ENCODE results near the gene AIFM3.
"Not testable (repeated sequence)": the region's sequence is repeated elsewhere in the genome, so short reads cannot be mapped to it uniquely, and the experiment has no call there.

The AIFM3 gene

GRCh38 chr22:20959578-20960461 is 7.2 kb upstream of the AIFM3 start:
- DNase-seq = no peak

DNA sequence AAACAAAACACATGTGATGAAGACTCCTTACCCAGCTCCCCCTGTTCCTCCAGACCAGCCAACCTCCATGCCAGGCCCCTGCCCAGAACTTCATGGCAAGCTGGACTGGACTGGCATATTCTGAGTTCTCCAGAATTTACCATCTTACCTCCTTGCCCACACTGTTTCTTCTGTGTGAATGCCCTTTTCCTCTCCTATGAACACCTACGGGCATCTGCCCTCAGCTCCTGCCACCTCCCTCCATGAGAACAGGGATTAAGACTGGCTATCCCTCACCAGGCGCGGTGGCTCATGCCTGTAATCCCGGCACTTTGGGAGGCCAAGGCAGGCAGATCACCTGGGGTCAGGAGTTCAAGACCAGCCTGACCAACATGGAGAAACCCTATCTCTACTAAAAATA is 6.4 kb upstream of the AIFM3 start:
- DNase-seq = no peak

- DNase-seq = no peak
Measured at GRCh38 chr22:20962491-20962945, 4.5 kb upstream of the AIFM3 start.

DNA sequence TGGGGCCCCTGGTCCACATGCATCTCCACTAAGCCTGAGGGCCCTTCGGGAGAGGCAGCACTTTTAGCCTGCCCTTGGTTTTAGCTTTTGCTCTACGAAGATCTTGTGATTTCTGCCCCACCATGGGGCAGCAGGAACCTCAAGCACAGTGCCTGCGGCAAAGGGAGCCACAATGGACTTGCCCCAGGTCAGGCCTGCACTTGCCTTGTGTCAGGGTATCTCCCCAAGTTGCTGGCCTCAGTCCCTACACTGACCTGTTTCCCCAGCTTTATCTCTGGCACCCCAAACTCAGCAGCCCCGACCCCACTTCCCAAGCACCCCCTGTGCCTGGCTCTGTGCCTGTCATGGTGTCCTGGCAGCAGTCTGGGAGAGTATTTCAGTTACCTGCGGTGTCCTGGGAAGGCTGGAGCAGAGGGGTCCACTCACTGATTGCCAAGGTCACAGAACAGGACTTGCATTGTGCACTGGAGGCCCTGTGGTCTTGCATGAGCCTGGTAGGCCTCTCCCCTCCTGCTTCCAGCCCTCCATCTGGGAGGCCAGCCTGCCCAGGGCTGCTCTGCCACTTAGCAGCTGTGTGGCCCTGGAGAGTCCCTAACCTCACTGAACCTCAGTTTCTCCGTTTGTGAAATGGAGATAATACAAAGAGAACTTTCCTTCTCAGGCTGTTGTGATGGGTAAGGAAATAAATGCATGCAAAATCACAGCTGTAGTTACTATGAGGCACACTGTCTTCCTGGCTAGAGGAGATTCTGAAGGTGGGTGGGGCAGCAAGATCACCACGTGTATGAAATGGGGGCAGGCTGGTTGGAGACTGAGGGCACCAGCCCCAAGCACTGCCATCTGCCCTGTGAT is 3.6 kb upstream of the AIFM3 start:
- no peak for DNase-seq

DNA sequence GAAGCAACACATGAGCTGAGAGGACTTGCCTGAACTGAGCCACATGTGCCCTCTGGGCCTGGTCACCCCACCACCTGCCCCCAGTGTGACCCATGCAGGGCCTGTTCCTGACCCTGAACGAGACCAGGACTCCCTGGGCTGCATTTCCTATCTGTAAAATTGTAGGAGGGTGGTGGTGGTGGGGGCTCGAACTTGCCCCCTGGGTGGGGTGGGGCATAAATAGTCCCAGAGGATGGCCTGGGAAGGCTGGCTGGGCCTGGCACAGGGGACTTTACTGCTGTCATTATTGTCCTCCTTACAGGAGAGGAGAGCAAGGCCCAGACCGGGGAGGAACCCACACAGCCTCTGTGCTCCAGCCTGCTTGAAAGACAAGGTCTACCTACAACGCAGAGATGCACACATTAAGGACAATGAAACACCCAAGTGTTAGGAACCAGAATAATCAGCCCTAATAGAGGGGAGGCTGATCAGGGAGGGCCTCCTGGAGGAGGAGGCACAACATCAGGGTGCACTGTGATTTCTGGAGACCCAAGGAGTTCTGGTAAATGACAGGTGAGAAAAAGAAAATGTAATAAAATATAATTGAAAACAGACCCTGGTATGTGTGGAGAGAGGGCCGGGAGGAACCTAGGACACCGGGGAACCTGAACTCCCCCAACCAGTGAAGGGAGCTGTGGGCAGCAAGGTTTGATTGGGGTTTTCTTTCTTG is 2.8 kb upstream of the AIFM3 start:
- DNase-seq = no peak

DNA sequence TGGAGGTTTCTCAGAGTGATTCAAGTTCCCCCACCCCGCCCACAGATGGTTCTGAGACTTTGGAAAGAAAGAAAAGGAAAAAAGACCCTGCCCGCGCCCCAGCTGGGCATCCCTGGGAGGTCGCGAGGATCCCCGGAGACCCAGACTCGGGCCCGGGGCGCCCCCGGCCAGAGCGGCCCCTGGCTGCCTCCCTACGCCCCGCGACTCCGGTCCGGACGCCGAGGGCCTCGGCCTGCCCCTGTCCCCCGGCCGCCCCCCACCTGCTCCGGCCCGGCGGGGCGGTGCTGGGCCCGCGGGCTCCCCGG is 2.3 kb upstream of the AIFM3 start:
- DNase-seq = no peak

- no peak for DNase-seq
Measured at GRCh38 chr22:20965104-20965887, 1.8 kb upstream of the AIFM3 start.

- no peak for DNase-seq
Measured at GRCh38 chr22:20965888-20966855, 883 bp upstream of the AIFM3 start.

- DNase-seq = no peak
Measured at GRCh38 chr22:20967697-20968211, 699 bp downstream of the AIFM3 start.

DNA sequence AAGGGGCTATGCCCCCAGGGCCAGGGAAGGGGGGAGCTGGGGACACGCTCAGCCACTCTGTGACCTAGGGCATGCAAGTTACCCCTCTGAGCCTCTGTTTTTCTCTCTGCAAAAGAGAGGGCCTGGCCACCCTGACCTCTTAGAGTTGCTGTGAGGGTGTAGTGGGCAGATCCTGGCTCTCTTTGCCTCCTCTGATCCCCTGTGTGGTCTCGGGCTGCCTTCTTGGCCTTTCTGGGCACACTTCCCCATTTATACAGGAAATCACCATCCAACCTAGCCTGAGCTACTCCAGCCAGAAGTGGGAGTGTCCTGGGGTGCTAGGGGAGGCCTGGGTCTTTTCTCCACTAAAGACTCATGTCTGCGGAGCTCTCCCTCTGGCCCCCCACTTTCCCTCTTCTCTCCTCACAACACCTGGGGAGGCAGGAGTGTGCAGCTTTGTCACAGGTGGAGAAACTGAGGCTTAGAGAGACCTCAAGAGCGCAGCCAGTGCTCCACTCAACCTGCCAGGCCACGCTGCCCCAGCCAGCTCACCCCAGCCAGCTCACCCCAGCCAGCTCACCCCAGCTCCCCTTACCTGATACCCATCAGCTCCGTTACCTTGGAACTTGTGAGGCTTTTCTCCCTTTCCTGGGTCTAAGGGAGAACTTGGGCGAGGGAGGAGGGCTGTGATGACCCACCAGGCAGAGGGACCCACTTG is 1.4 kb downstream of the AIFM3 start:
- peak; percentile 70 to 85 for DNase-seq

DNA sequence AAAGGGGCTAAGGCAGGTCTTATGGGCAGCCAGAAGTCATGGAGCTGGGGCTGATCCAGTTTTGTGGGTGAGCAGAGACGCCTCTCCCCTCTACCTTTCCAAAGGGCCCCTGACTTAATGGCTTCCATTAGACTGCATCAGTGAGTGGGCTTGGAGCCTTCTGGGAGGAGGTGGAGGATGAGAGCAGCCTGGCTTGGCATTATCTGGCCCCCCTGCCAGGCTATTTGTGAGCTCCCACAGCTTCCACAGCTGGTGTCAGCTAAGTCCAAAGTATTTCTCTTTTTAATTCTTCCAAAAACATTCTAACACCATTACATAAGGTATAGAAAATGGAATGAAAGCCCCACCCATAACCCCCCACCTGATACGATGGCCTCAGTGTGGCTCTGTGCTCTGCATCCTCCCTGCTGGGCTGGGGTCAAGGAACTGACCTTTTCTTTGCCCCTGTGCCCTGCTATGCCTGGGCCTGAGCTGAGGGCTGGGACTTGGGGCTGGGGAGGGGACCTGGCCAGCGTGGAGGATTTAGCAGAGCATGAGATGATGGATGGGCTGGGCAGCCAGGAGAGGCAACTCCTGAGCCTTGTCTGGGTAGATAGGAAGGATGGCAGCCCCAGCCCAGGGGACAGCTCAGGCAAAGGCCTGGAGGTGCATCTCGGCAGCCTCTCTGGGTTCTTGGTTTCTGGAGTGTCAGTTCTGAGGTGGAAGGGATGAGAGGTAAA is 4.0 kb downstream of the AIFM3 start:
- no peak for DNase-seq

GRCh38 chr22:20972014-20972694 is 5.1 kb downstream of the AIFM3 start:
- DNase-seq = not testable (repeated sequence)

DNA sequence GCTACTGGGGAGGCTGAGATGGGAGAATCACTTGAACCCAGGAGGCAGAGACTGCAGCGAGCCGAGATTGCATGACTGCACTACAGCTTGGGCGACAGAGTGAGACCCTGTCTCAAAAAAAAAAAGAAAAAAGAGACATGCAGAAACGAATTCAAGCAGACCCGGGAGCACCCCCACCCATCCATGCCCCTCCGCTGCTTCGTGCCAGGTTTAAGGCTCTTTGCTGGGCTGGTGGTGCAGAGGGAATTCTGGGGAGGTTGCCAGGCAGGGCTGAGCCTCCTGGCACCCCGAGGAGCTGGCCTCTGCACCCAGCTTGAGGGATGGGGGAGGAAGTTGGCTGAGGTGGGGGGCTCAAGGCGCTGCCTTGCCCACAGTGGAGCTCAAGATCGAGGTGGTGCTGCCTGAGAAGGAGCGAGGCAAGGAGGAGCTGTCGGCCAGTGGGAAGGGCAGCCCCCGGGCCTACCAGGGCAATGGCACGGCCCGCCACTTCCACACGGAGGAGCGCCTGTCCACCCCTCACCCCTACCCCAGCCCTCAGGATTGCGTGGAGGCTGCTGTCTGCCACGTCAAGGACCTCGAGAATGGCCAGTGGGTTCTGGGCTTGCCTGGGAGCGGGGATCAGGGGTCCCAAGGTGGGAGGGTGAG is 6.0 kb downstream of the AIFM3 start:
- no peak for DNase-seq

GRCh38 chr22:20973634-20974286 is 6.7 kb downstream of the AIFM3 start:
- no peak for DNase-seq

GRCh38 chr22:20974336-20974955 is 7.4 kb downstream of the AIFM3 start:
- DNase-seq = no peak

DNA sequence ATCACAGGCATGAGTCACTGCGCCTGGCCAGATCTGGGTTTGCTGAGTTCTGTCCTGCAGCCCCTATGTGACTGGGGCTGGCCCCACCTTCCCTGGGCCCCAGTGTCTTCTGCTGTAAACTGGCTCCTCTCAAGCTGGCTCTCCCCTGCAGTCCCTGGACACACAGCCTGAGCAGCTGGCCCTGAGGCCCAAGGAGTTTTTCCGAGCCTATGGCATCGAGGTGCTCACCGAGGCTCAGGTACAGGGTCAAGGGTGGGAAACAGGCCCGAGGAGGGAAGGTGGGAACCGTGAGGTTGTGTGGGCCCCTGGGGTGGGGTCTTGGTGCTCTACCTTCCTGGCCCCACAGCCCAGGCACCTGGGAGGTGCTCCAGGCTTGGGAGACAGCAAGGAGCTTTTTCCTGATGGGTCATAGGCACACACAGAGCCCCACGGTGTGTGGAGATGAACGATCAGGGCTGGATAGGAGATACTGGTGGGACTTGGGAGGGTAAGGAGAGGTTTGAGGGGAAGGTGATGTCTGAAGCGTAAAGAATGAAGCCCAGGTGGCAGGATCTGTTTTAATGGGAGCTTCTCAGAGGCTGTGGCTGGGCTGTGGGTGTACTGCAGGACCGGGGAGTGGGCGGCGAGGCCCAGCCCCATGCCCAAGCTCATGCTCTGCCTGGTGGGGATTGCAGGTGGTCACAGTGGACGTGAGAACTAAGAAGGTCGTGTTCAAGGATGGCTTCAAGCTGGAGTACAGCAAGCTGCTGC is 8.7 kb downstream of the AIFM3 start:
- no peak for DNase-seq
